Left cardiac atrium (tissue), 4 donors: Measurements from ENCODE around the gene ARID5B. TPM values are rescaled to one million over a fixed set of nuclear protein-coding genes. Genes with fewer than 3 reads are reported as not detected.
A peak's percentile ranks its signal among the peaks of the same experiment; 100 is the strongest.

Experiments used
- ATAC-seq, 2 donors: fragments of 200-7000 bp; cut with Tn5 transposase; one replicate each; pipeline ENCODE4 v1.9.1; 2020; ENCODE audit warnings: mild to moderate bottlenecking in 2 of 2, moderate library complexity in 2 of 2
- DNase-seq: peaks from one replicate; pipeline ENCODE4 v3.0.0-alpha.2; 2020
- intact Hi-C, 2 donors: fragments of 100-400 bp; cut with DNase I; formaldehyde crosslinking; loops; one replicate each; pipeline versions ENCODE4 v1.14.1 to v1.15.1; 2022 to 2023
- total RNA-seq, 2 donors: library from RNA; stranded (reverse); fragmentation: NEBNext Ultra II Directional; extraction: Animal tissue kit (Norgen Biotek cat#: 25700); gene quantifications; one replicate each; pipeline ENCODE4 v1.2.1, GENCODE V29; 2021
- donor health status: DM: no; HTN: yes; CAD: no.
- donor health status: DM: no; HTN: yes; CAD: no; lungs with severe emphysema.
- donor health status: DM: yes; HTN: yes; CAD: no.
- donor health status: Dilated cardiomyopathy.

Gene ARID5B
- total RNA-seq, 2 donors from 2014 or later, result 36.5 to 37.9 TPM

DNA sequence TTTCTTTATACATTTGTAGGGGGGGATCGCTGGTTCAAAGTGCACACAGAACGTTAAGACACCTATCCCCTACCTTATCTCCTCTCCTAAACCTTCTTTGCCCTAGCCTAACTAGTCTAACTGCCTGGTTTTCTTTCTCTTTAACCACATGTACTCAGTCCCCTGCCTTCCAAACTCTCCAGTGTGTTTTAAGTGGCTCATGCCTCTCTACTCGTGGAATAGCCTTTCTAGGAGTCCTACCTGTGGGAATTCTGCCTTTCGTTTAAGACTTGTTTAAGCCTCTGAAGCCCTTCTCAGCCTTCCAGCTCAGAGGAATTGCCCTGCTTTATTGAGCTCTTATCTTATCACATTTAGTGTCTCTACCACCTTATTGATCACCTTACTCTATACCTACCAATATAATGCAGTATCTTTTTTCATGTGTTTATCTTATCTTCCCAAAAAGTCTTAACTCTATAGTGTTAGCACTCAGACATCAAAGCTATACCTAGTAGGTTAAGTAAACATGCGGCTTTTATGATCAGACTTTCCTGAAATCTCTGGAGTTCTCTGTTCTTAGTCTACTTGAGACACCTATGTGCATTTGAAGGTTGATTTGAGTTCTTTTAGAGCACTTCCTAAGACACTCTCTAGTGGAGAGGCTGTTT lies 50.7 kb downstream of the ARID5B start:
- intact Hi-C loops, result no loop called here
- DNase-seq, result no peak
- no peak for ATAC-seq

DNA sequence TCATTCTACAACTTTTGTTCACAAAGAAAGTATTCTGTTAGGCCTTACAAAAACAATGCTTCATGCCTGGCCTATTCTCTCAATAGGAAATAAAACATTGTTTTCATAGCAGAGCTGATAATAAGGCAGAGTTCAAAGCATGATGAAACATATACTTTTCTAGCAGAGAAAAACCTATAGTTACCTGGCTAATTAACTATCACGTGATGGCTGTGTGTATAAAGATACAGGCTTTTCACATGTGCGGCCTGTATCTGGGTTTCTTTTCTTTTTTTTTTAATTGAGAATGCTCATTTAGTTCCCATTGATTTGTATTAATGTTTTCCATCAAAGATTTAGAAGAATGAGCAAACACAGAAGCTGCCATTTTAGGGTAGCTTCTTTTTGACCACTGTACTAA lies 51.7 kb downstream of the ARID5B start:
- ATAC-seq (no peak), DNase-seq (no peak)
- intact Hi-C loops, result no loop called here

DNA sequence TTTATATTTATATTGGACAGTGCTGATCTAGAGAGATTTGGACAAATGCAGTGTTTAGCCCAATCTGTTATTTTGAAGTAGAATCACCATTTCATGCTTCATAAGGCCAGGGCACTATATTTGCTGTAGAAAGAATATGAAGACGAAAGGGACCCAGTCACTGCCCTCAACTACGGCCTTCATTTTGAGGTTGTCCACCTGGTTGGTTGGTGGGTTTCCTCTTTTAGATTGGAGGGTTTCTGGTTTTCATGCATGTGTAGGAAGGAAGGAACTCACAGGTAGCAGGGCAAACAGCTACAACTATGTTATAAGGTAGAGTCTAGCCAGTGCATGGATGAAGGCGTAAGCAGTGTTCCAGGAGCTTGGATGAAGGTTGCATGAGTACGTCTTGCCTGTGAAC lies 56.3 kb downstream of the ARID5B start:
- no peak for DNase-seq
- intact Hi-C loops, result no loop called here
- no peak for ATAC-seq

DNA sequence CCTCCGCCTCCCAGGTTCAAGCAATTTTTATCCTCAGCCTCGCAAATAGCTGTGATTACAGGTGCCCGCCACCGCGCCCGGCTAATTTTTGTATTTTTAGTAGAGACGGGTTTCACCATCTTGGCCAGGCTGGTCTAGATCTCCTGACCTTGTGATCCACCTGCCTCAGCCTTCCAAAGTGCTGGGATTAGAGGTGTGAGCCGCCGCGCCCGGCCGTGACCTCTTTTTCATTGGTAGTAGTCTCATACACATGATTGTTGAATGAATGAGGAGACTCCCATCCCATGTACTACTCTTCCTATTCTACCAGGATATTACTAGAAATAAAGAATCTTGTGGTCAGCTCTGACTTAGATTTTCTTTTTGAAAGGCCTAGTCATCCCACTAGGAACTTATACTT lies 56.8 kb downstream of the ARID5B start:
- DNase-seq (no peak), ATAC-seq (no peak)
- intact Hi-C loops, result no loop called here

DNA sequence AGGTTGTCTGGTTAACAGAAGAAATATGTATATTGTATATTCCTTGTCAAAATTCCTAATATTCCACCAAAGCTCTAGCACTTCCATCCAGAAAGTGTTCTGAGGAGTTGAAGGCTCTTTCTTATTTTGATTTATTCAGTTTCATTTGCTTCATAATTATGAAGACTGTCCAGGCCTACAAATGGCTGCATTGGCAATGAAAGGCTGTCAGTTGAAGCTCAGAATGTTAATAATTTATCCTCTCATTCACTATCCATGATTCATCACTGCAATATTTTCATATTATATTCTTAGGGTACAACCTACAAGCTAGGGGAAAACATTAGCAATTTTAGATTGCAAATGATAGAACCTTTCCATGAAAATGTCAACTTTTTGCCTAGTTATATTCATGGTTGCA lies 57.3 kb downstream of the ARID5B start:
- no peak for ATAC-seq
- intact Hi-C loops, result no loop called here
- DNase-seq, result no peak

DNA sequence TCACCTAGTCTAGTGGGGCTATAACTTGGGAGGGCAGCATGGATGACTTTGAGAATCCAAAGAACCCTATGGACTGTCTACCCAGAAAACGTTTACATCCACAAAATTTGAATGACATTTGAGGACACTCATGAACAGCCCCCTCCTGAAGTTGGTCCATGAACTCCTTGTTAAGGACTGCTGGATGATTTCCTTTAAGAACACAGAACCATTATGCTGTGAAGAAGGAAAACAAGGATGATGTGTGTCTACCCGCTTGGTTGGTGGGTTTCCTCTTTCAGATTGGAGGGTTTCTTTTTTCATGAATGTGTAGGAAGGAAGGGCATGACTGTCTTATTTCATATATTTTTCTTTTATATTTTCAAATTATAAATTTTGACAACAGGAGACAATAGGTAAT lies 58.3 kb downstream of the ARID5B start:
- ATAC-seq, result no peak
- no peak for DNase-seq
- intact Hi-C loops, result no loop called here

DNA sequence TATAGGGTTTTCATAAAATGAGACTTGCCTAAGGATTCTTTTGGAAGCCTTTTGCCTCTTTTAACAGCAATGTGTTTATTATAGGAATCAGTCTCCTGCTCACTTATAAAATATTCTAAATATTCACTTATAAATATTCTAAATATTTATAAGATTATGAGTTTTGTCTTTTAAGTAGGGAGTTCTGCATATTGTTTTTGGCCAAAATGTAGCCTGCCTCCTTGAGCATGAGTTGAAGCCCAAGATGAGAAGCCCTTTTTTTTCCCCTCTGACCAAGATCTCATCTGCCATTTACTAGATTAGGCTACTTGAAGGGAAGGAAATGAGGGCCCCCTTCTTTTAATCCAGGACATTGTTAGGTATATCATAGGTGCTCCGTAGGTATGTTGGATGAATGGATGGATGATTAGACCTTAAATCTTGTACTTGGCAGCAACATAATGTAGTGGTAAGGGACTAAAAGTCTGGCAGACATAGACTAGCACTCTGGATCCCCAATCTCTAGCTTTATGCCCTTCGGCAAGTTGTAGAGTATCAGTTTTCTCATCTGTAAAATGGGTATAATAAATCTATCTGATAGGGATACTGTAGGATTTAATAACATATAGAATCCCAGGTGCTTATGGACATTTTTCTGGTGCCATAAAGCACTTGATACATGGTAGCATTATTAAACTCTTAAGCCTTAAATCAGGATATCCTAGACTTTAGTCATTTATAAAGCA lies 59.1 kb downstream of the ARID5B start:
- DNase-seq (no peak), ATAC-seq (no peak)
- intact Hi-C loops, result no loop called here

DNA sequence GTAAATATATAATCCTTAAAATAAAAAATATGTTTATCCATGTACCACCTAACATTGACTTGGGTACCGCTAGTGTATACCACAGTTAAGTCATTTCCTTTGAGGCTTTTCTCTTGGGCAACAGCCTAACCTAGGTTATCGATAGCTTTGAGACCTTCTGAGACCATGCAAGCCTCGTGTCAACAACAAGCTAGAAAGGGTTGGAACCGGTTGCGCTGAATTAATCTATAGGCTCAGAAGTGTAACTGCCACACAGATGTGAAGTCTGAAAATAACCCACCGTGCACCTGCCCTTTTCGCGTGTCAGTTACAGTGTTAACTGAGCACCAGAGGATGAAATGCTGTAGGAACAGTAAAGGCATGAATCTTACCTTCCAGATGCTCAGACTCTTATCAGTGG lies 59.8 kb downstream of the ARID5B start:
- no peak for ATAC-seq
- no peak for DNase-seq
- intact Hi-C loops, result no loop called here

DNA sequence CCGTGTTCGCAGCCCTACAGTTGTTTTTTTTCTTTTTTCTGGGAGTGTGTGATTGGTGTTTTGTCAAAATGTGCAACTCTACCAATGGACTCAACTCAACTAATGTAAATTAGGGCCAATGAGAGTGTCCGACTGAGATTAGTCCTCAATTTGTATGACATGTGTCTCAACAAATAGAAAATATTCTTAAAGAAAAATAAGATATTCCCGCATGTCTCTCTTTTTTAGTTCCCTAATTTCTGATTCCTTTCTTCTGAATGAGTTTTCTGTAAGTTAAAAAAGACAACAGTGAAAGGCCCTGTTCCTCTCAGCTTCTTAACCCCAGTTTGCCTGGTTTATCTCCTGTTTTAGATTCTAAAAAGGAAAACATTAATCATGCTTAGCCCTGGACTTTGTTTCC lies 61.5 kb downstream of the ARID5B start:
- ATAC-seq (no peak), DNase-seq (no peak)
- intact Hi-C loops, result no loop called here

DNA sequence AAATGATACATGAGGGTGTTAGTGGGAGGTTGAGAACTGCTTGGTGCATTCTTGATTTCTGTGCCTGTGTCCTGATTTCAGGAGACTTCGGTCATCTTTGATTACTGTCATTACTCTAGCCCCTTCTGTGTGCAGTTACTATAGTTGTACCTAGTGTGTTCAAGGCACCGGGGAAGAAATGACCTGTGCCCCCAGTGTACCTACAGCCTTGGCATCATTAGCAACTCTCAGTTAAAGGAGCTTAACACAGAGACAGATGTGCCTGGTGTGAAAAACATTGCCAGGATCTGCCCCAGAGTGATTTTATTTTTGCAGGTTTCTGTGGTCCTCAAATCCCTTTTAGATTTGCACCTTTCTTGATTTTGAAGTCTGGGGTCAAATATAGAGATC lies 62.2 kb downstream of the ARID5B start:
- intact Hi-C loops, result no loop called here
- ATAC-seq, result no peak

DNA sequence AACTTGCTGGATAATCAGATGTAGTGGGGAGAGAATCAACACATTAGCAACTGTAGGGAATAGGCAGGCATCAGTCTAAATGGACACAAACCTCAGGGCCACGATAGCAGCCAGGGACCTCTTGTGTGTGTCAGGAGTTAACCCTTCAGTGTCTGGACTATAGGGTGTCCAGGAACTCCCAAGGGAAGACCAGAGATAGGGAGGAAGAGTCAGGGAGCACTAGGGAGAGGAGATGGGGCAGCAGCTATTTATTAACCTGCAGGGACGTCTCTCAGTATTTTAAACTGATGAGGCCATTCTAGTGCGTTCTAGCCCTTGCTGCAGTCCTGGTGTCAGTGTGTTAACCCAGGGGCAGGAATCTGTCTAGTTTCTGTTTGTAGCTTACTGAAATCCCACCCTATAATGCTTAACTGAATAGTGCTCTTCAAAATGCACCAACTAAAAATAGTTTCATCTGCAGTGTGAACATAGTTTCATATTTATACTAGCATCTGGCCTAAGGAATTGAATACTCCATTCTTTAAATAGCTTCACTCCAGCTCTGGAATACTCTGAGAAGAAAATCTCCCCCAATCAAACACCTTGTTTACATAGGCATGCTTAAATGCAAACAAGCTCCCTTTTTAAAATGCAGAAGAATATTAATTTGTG lies 62.7 kb downstream of the ARID5B start:
- ATAC-seq, result peak in 1 of 2 donors; percentile 30
- DNase-seq, result no peak
- intact Hi-C loops, result no loop called here

More for the DNA sequence above, 62.2 kb downstream of the ARID5B start:
- DNase-seq, result no peak

DNA sequence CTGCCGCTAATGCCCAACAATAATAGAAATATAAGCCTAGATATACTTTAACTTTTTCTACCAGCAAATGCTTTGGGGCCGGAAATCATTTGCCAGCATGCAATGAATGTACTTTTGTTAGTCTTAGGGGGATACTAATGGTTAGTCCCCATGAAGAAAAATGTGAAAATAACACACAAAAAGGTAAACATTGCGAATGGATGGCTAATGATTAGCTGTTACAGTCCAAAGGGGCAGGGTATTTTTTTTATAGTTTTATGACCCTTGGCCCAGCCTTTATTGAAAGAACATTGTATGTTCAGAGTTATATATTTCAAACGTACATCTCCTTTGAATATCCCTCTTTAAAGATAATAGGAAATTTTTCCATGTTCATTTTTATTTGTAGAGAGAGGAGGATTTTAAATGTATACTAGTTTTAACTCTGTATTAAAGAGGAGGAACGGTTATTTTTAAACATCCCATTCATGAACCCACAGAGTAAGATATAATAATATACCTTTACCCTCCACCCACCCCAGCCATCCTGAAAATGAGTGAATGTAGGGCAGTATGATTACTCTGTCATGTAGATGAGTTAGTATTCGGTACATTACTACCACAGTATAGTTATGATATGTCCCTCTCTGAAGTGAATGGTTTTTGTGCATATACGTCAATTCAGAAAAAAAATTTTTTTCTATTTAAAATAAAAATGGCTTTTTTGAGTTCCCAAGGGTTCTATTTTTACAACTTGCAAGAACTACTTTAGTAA lies 63.6 kb downstream of the ARID5B start:
- ATAC-seq (no peak), DNase-seq (no peak)
- intact Hi-C loops, result no loop called here

DNA sequence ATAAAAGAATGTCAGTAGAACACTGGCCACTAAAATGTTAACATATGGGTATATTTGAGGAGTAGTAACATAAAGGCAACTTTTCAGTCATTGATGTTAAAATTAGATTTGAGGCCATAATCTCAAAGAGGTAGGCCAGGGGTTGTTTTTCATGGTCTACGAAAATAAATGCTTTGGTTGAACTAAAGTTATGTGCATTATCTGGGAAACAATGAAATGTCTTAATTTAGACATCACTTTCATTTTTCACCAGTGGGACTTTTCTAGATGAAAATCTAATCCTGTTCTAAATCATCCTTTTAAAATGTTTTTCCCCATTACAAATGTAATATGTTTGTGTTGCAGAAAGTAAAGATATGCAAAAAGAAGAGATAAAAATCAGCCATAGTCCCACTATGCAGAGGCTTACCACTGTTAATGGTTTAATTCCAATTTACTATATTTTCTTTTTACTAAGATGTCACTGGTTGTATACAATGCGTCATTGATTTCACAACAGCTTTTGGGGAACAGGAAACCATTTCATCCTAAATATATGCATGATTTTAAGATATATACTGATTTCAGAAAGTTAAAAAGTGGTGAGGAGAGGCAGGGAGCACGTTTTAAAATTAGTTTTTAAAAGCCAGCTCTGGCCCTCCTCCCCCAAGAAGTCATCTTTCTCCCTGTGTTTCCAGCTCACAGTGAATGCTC lies 64.3 kb downstream of the ARID5B start:
- ATAC-seq (no peak), DNase-seq (no peak)
- intact Hi-C loops, result no loop called here

DNA sequence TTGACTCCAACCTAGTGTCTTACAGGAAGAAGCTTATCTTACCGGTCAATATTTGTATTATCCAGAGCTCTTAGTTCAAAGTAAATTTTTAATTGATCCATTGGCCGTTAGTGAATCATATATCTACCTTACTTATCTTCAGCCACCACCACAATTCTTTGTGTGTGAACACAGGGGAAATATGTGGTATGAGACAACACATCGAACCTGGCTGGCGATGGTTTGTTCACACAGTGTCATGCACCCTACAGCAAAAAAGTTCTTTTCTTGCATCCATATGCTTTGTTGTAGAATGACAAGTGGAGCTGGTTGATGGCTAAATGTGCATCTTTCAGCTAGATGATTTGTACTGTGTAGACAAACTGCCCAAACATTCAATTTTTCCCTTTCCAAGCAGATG lies 65.8 kb downstream of the ARID5B start:
- intact Hi-C loops, result no loop called here
- ATAC-seq (no peak), DNase-seq (no peak)

DNA sequence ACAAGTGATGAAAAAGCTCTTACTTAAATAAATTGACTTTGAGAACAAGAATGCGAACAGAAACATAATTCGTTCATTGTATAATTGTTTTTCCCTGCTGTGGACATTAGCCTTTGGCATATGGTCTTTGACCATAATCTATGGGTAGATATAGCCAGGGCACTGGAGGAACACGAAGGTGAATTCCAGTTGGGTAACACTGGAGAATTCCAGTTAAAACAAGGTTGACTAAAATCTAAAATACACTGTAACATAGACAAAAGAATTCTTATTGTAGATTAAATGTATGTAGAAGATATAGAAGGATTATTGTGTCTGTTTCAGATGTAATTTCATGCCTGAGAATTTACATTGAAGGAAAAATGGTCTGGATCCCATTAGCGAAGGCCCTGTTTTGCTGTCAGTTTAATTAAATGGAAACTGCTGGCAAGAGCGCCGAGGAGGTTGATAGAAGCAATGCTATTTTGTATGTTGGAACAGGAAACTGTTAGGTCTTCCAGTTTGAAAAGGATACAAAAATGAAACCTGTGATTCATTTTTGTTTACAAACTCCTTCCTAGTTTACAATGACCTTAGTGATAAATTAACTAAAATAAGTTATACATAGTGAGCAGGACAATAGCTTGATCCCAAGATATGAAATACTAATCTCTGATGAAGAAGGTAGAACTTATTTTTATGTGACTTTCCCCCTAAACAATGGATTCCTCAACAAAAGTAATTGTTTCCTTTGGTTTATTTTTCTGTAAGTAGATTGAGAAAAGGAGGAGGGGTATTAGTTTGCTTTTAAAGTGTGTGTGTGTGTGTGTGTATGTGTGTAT lies 68.9 kb downstream of the ARID5B start:
- intact Hi-C loops, result no loop called here
- DNase-seq, result no peak
- ATAC-seq, result no peak

DNA sequence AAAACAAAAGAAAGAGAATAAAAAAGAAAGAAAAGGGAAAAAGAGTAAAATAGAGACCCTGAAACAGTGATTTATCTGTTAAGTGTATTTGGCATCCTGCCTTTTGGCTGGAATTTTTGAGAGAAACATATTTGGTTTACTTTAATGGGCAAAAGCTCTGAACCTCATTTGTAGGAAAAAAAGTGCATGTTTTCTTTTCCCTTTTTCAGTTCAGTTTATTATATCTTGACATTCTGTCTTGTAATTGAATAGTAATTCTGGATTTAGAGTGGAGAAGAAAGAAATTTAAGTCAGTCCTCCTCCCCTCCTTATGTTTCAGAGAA lies 69.5 kb downstream of the ARID5B start:
- no peak for ATAC-seq
- intact Hi-C loops, result no loop called here

DNA sequence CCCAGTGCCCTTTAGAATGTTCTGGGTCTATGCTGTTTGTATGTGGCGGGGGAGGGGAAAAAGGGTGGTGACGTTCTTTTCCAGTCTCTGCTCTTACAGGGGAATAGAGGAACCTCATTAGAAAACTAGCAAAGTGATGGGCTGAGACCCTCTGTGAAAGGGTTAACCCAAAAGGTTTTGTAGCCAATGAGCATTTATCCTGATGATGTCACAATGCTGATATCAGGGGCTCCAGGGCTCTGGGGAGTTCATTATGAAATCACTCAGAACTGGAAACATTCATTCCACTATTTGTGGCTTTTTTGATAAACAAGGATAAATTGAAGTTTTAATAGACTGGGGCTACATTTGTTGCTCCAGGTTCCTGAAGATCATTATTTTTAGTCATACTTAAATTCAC lies 71.7 kb downstream of the ARID5B start:
- ATAC-seq (peak; percentile 21 to 32), DNase-seq (no peak)
- intact Hi-C loops, result no loop called here

More for the DNA sequence above, 69.5 kb downstream of the ARID5B start:
- no peak for DNase-seq

DNA sequence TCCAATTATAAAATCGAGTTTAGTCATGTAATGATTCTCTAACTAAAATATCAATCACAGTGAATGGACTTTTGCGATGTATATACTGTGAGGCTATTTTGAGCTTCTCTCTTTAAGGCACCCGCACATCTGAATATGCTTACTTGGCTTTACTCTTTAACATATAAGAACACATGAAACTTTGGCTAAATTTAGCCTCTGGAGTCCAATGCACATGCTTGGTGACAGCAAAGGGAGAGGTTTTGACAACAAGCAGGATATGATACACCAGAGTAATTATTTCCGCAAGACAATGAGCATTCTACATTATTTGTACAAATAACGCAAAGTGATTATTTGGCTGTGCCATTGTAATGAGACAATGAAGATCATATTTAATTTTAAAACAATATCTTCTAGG lies 72.4 kb downstream of the ARID5B start:
- no peak for ATAC-seq
- intact Hi-C loops, result no loop called here
- DNase-seq, result no peak
